Activated CD4-positive, CD25-positive, alpha-beta regulatory T cell treated with anti-CD3 and anti-CD28 coated beads, Interleukin-2, amount 50 U/mL, for 72 hours (primary cell): ENCODE data around the gene LTB4R.
A peak's percentile ranks its signal among the peaks of the same experiment; 100 is the strongest.
"Not testable (repeated sequence)": the region's sequence is repeated elsewhere in the genome, so short reads cannot be mapped to it uniquely, and the experiment has no call there.

ENCODE experiments used
- DNase-seq: peaks from one replicate; pipeline ENCODE4 v3.0.0; 2021

LTB4R gene

GRCh38 chr14:24325041-24325530 is 13.8 kb downstream of the LTB4R start:
- DNase-seq, result no peak

DNA sequence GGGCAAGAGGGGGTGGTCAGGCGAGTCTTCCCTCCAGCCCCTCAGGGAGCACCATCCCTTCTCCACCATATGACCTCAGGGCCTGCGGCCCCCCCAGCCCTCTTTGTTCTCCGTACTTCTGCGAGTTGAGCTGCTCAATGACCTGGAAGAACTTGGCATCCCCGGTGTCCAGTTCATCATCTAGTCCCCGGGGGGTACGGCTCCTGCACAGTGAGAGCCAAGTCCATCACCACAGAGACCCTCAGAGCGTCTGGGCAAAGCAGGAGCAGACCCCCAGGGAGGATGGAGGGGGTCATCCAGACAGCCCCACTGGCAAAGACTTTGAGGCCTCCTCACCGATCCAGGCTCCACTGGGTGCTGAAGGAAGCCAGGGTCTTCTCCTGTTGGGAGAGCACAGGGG is 14.7 kb downstream of the LTB4R start:
- no peak for DNase-seq

DNA sequence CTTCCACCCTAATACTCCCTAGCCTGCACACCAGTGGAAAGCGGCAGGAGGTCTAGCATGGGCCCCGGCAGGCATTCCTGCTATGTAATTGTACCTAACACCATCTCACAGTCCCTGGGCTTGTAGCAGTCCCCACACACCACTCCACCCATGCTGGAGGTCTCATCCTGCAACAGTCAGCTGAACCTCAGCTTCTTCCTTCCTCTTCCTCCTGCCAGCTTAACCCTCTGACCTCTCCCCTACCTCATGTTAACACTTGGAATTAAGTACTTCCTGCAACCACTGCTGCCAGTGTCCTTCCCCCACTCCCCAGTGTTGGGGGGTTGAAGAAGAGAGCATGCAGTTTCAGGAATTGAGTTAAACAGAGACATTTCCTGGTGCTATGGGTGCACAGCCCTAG is 16.0 kb downstream of the LTB4R start:
- no peak for DNase-seq

DNA sequence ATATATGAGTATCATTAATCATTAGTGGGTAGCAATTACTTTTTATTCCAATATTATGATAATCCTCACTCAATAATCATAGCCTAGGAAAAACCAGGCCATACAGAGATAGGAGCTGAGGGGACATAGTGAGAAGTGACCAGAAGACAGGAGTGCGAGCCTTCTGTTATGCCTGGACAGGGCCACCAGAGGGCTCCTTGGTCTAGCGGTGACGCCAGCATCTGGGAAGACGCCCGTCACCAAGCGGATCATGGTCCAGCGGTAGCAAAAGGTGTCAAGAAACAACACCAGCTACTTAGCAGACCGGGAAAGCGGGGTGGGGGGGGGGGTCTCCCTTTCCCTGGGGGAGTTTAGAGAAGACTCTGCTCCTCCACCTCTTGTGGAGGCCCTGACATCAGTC is 16.6 kb downstream of the LTB4R start:
- not testable (repeated sequence) for DNase-seq

- no peak for DNase-seq
Observed at GRCh38 chr14:24329073-24329663, 17.9 kb downstream of the LTB4R start.

DNA sequence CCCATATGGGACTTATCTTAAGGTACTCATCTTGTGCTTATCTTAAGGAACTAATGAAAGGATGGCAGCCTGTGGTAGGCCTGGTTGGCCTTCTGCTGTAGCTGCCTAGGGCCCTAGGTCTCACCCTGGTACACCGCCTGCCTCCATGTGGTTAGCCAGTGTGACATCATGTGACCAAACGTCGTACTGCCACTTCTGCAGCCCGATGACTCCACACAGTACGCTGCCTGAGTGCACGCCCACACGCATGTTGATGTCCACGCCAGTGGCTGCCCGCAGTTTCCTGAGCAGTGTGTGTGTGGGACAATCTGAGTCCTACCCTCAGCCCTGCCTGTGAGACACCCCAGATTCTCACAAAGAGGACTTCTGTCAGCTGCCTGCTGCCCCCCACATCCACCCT is 18.4 kb downstream of the LTB4R start:
- DNase-seq, result peak; percentile 48

- DNase-seq, result no peak
Observed at GRCh38 chr14:24330973-24331674, 19.8 kb downstream of the LTB4R start.

- DNase-seq, result no peak
Observed at GRCh38 chr14:24331731-24332267, 20.5 kb downstream of the LTB4R start.

GRCh38 chr14:24332268-24332993 is 21.1 kb downstream of the LTB4R start:
- peak; percentile 73 for DNase-seq

DNA sequence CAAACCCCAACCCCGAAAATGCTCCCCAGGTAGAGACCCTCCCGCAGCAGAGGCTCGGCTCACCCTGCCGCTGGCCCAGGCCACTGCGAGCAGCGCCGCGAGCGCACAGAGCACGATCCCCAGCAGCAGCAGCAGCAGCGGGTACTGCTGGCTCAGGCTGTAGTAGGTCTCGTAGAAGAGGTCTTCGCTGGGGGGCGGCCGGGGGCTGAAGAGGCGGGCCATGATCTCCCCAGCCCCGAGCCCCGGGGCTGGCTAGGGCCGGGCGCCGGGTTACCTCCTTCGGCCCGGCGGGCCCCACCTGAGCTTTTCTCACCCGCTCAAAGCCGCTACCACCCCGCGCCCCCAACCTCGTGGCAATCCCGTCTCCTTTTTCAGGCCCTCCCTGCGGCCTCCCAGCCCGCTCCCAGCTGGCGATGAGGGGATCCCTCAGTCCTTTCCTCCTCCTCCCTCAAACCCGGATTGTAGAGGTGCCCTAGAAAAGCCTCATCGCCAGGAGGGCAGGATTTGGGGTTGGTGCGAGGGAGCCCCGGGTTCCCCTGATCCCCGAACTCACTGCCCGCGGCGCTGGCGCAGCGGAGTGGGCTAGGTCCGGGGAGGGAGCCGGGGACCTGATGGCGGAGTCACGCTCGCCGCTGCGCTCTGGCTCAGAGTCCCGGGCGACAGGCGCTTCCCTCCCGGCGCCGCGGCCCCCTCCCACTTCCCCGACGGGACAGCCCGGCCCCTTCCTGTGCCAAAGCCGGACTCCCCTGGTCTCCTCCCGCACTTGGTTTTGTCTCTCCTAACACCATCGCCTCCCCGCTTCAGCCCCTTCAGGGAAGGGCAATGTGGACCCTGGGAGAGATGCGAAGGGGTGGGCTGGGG is 23.4 kb downstream of the LTB4R start, which contains the start of gene ADCY4:
Gene ADCY4, minus strand, starts transcription at position 641 of the 861 bp plus-strand sequence. Its CDS starts 419 bp downstream, at position 222.
- DNase-seq, result no peak

GRCh38 chr14:24335461-24336171 is 24.3 kb downstream of the LTB4R start:
- no peak for DNase-seq

DNA sequence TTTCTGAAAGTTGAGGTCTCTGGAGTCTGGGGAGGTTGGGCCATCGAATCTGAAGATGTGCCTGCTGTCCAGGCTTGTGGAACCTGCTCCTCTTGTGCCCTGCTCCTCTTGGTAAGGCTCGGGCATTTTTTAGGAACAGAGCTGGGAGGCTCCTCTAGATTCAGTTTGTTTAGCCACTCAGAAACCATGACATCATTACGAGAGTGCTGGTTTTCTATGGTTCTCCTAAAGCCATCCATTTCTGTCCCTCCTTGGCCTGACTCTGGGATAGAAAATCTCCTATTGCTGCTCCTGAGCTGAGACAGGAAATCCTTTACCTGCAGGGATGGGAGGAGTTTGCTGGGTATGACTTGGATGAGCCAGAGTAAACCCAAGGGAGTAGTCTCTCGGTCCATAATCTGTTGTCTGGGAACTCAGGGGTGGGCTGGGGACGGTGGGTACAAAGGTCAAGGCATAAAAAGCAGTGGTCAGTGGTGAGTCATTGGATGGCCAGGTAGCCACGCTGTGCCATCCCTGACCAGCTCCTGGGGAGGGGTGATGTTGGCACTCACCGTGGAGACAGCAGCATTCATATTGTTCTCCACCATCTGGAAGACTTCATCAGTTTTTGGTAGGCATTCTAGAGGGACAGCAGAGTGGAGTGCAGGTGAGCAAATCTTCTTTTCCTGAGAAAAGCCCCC is 26.0 kb downstream of the LTB4R start:
- DNase-seq, result no peak

DNA sequence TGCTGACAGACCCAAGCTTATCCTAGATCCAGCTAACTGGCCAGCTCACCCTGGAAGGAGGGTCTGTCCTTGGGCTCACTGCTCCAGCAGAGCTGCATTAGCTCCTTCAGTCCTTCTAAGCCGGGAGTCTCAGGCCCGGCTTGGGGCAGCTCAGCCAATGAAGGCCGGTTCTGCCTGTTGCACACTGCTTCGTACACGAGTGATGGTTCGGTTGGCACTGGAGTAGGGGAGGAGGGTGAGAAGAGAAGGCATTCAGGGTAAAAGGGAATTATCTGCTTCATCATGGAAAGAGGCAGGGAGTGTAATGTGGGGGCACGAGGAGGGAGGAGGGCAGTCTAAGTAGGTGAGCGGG is 26.5 kb downstream of the LTB4R start:
- no peak for DNase-seq

- no peak for DNase-seq
Observed at GRCh38 chr14:24338843-24339242, 27.5 kb downstream of the LTB4R start.

DNA sequence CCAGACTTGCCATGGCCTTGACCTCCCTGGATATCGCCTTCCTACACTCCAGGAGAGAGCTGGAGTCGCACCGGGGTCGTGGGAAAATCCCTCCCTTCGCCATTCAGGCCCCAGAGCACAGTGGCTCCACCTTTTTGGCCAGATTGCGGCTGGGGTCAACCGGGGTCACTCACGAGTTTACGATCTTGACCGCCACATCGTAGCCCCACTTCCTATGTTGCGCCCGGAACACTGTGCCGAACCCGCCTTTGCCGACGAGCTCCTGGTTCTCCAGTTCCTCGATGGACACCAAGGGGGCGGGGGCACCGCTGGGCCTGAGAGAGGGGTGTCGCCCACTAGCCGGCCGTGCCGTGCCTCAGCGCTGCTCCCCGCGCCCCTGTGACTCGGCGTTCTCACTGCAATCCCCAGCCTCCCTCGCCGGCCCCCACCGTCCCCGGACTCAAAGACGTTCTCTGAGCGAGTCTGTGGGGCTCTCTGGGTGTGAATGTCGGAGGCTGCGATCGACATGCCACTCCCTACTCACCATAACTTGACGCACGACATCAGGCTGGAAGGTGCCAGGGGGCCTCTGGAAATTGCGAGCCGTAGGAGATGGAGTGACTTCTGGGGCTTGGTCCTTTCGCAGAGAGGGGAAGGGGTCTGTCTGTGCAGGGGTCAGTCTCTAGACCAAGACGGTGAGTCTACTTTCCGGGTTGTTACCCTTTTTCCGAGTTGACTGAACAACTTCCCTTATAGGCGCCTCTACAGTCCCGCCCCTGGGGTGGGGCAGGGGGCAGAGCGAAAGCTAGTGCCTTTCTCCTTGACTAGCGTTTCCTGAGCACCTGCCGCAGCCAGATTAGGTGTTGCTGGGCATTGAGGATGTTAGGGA is 28.2 kb downstream of the LTB4R start, which contains the start of gene RIPK3:
Gene RIPK3, minus strand, starts transcription at position 708 of the 868 bp plus-strand sequence. Its CDS starts 165 bp downstream, at position 543.
- peak; percentile 70 for DNase-seq

DNA sequence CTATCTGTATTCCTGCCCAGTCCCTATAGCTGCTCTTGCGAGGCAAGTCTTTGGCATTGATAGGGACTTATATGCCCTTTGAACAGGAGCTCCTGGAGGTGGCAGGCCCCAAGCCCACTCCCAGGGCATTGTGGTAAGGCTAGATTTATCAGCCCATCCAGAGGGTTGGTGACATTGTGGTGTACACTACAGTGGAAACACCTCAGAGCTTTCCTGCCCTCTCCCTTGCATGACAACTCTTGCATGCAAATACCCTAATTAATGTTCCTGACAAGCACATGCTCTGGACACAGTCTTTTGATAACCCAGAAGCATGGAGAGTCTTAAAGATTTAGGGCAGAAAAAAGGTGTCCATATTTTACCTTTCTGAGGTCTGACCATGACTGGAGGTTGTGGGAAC is 29.3 kb downstream of the LTB4R start:
- DNase-seq, result no peak

DNA sequence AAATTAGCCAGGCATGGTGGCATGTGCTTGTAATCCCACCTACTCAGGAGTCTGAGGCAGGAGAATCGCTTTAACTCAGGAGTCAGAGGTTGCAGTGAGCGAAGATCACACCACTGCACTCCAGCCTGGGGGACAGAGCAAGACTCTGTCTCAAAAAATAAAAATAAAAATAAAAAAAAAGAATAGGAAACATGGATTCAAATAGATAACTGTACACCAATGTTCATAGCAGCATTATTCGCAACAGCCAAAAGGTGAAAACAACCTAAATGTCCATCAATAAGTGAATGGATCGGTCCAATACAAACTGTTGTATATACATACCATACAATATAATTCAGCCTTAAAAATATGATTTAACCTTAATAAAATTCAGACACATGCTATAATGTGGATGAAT is 31.6 kb downstream of the LTB4R start:
- no peak for DNase-seq

GRCh38 chr14:24343795-24344660 is 32.7 kb downstream of the LTB4R start:
- no peak for DNase-seq

DNA sequence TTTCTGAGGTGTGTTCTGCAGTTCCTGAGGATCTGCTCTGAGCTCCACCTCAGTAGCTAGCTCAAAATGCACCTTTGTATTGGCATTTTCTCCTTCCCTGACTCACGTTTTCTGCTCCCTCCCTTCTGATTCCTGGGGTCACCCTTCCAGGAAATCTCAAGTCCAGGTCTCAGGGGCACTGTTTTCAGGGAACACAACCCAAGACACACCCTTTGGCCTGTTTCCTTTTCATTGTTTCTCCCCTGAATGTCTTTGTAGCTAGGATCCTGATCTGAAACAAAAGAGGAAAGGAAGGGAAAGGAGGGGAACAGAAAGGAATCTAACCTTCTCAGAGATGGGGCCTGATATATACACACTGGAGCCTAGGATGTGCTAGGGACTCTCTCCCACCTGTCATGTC is 35.8 kb downstream of the LTB4R start:
- DNase-seq, result no peak
